Skeletal muscle cell (primary cell): ENCODE results near the gene PARD6G.
"Not testable (repeated sequence)": the region's sequence is repeated elsewhere in the genome, so short reads cannot be mapped to it uniquely, and the experiment has no call there.

Source experiments
- DNase-seq: peaks from one replicate; pipeline ENCODE4 v3.0.0-alpha.2; 2010; ENCODE audit warnings: low read depth
- H3K4me3 ChIP-seq: 2 replicates; pipeline ENCODE4 v1.5.1; 2011; ENCODE audit warnings: low read depth, mild to moderate bottlenecking, control low read depth, low read length, moderate library complexity

PARD6G gene

GRCh38 chr18:80178935-80179818, 68.1 kb downstream of the PARD6G start:
- no peak overlapping the region for H3K4me3 ChIP-seq
- no peak for DNase-seq

DNA sequence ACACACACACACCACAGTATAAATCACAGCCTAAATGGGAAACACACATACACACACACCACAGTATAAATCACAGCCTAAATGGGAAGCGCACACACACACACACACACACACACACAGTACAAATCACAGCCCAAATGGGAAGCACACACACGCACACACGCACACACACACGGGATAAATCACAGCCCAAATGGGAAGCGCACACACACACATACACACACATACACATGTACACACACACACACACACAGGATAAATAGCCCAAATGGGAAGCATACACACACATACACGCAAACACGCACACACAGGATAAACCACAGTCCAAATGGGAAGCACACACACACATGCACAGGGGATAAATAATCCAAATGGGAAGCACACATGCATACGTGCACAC, 70.2 kb downstream of the PARD6G start:
- H3K4me3 ChIP-seq: no peak overlapping the region
- DNase-seq: no peak

- no peak overlapping the region for H3K4me3 ChIP-seq
- no peak for DNase-seq
These were observed 70.8 kb downstream of the PARD6G start for GRCh38 chr18:80176334-80177073.

GRCh38 chr18:80175451-80176204, 71.7 kb downstream of the PARD6G start:
- DNase-seq: no peak
- H3K4me3 ChIP-seq: no peak overlapping the region

GRCh38 chr18:80173060-80173459, 74.3 kb downstream of the PARD6G start:
- no peak for DNase-seq
- no peak overlapping the region for H3K4me3 ChIP-seq

GRCh38 chr18:80172056-80172455, 75.3 kb downstream of the PARD6G start:
- DNase-seq: no peak
- H3K4me3 ChIP-seq: no peak overlapping the region

DNA sequence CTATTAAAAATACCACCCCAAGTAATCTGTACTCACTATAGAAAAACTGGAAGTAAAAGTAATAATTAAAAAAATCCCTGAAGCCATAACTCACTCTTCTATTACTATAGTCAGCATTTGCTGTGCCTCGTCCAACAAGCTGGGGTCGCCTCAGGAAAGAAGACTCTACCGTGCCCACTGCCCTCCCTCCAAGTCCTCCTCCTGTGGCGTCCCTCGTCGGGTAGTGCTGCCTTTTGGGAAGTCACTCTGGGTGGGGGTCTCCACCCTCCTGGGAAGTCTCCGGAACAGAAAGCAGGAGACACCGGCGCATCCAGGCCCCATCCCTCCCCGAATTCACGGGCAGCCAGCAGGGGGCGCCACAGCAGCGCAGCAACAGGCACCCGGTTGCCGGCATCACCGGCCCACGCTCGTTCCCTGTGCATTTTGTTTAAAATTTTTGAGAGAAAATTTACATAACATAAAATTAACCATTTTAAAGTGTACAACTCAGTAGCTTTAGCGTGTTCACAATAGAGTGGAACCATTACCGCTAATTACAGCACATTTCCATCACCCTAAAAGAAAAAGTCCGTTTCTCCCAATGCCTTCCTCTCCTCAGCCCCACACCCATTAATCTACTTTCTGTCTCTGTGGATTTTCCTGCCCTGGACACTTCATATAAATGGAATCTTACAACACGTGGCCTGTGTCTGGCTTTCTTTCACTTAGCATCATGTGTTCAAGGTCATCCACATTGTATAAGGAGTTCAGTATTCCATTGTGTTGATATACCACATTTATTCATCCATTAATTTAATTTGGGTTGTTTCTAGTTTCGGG, 76.1 kb downstream of the PARD6G start:
- DNase-seq: no peak
- H3K4me3 ChIP-seq: peak overlapping the region; percentile 20

- no peak overlapping the region for H3K4me3 ChIP-seq
- DNase-seq: no peak
These were observed 76.8 kb downstream of the PARD6G start for GRCh38 chr18:80170395-80171053.

- no peak overlapping the region for H3K4me3 ChIP-seq
- no peak for DNase-seq
These were observed 77.7 kb downstream of the PARD6G start for GRCh38 chr18:80169607-80170006.

GRCh38 chr18:80168982-80169381, 78.3 kb downstream of the PARD6G start:
- H3K4me3 ChIP-seq: no peak overlapping the region
- DNase-seq: no peak

- no peak for DNase-seq
- no peak overlapping the region for H3K4me3 ChIP-seq
These were observed 79.0 kb downstream of the PARD6G start for GRCh38 chr18:80168346-80168745.

DNA sequence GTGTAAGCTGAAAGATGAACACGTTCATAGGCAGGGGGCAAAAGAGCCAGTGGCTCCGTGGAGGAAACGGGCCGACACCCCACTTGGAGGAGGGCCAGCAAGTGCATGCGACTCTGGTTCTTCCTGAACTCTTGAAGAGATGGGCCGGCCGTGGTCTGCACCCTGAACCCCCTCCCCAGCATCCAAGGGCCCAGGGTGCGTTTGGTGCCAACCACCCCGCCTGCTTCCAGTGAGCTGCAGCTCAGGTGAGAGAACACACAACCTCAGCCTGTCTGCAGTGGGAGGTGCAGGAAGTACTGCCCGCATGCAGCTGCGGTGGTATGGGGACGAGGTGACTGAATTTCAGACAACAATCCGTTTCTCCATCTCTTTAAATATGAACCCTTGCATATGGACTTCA, 79.4 kb downstream of the PARD6G start:
- DNase-seq: no peak
- no peak overlapping the region for H3K4me3 ChIP-seq

- no peak for DNase-seq
- H3K4me3 ChIP-seq: no peak overlapping the region
These were observed 80.0 kb downstream of the PARD6G start for GRCh38 chr18:80167331-80167730.

DNA sequence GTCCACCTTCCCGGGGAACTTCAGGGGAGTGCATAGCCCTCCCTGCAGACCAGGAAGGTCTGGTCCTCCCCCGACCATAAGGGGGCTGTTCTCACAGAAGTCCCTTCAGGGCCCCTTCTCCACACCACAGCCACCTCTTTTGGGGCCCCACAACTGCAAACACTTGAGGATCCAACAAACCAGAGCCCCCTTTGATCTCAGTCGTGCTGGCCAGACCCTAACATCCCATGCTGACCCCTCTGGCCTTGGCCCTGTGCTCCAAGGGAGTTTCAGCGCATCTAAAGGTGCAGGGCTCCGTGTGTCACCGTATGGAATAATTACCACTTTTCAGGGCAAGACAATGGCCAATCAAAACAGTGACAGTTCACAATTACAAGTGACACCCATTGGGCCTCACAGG, 80.6 kb downstream of the PARD6G start:
- DNase-seq: no peak
- no peak overlapping the region for H3K4me3 ChIP-seq

DNA sequence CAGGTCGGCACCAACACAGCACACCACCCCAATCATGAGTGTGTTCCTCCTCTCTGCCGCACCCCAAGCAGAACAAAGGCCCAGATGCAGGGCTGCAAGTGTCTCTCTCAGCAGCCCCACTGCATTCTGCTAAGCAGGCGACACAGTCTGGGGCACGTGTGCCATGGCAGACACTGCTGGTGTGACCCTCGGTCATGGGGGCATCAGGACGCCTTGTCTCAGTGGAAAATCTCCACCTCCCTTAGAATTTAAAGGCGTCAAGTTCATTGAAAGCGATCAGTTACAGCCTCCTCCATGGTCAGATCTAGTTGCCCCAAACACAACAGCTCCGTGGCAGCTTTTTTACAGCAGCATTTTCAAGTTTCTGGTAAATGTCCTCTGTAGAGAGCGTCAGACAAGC, 81.1 kb downstream of the PARD6G start:
- H3K4me3 ChIP-seq: no peak overlapping the region
- no peak for DNase-seq

- not testable (repeated sequence) for H3K4me3 ChIP-seq, DNase-seq
These were observed 82.5 kb downstream of the PARD6G start for GRCh38 chr18:80164727-80165355.

- no peak overlapping the region for H3K4me3 ChIP-seq
- no peak for DNase-seq
These were observed 84.1 kb downstream of the PARD6G start for GRCh38 chr18:80163183-80163582.

DNA sequence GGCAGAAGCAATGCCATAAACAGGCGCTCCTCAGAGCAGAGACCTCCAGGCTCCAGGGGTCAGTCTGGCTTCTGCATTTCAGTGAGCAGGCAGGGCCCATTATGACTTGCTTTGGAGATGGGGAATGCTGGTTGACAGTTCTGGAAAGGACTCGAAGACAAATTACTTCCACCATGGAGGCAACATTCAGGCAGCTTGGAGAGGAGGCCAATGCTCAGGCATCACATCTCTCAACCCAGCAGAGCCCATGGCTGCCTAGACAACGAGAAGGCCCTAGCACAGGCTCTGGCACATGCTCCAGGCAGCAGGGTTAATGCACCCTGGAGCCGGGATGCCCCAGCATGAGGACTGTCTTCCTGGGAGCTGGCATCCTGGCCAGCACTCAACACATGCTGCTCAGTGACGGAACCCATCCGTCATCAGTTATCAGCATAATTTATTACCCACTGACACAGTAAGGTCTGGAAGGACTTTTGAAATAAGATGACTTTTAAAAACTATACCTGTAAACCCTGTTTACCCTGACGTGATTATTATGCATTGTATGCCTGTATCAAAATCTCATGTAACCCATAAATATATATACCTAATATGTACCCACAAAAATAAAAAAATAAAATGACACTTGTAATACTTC, 85.4 kb downstream of the PARD6G start:
- H3K4me3 ChIP-seq: no peak overlapping the region
- no peak for DNase-seq
